AG10803 (cell line): ENCODE results near the gene CYSLTR2.
"Not testable (repeated sequence)": the region's sequence is repeated elsewhere in the genome, so short reads cannot be mapped to it uniquely, and the experiment has no call there.

Experiments used
- DNase-seq: peaks from one replicate; pipeline ENCODE4 v3.0.0; 2010; ENCODE audit warnings: low read depth
- H3K4me3 ChIP-seq: 2 replicates; pipeline ENCODE4 v1.5.1; 2011; ENCODE audit warnings: mild to moderate bottlenecking, low read length, control low read depth
- TF ChIP-seq, protein P1 (sequence below): conservative IDR thresholded peaks from 2 replicates; pipeline ENCODE4 v1.5.1; 2011; ENCODE audit warnings: mild to moderate bottlenecking, low read length, control low read depth, inconsistent platforms

The CYSLTR2 gene

DNA sequence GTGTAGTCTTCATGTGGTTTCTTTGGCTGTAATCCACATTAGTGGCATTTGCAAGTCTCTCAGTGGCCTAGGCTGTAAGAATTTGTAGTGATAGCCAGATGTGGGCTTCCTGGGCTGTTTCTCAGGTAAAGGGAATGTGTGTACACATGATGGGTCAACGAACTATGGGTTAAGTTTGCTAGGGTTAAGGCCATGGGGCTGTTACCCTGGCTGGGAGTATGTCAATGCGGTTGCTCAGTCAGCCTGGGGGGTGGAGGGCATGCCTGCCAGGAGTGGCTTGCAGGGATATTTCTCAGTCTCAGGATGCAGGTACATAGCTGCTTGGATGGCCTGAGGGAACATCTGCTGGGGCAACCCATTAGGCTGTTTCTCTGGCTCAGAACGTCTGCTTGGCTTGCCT lies 13.4 kb downstream of the CYSLTR2 start:
- no peak overlapping the region for H3K4me3 ChIP-seq

DNA sequence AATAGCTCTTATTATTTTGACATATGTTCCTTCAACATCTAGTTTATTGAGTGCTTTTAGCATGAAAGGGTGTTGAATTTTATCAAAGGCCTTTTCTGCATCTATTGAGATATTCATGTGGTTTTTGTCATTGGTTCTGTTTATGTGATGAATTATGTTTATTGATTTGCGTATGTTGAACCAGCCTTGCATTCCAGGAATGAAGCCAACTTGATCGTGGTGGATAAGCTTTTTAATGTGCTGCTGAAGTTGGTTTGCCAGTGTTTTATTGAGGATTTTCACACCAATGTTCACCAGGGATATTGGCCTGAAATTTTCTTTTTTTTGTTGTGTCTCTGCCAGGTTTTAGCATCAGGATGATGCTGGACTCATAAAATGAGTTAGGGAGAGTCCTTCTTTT lies 17.7 kb downstream of the CYSLTR2 start:
- not testable (repeated sequence) for H3K4me3 ChIP-seq, DNase-seq

More for the DNA sequence above, 13.4 kb downstream of the CYSLTR2 start:
- no peak for DNase-seq
- TF ChIP-seq, protein P1, sequence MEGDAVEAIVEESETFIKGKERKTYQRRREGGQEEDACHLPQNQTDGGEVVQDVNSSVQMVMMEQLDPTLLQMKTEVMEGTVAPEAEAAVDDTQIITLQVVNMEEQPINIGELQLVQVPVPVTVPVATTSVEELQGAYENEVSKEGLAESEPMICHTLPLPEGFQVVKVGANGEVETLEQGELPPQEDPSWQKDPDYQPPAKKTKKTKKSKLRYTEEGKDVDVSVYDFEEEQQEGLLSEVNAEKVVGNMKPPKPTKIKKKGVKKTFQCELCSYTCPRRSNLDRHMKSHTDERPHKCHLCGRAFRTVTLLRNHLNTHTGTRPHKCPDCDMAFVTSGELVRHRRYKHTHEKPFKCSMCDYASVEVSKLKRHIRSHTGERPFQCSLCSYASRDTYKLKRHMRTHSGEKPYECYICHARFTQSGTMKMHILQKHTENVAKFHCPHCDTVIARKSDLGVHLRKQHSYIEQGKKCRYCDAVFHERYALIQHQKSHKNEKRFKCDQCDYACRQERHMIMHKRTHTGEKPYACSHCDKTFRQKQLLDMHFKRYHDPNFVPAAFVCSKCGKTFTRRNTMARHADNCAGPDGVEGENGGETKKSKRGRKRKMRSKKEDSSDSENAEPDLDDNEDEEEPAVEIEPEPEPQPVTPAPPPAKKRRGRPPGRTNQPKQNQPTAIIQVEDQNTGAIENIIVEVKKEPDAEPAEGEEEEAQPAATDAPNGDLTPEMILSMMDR: no peak

DNA sequence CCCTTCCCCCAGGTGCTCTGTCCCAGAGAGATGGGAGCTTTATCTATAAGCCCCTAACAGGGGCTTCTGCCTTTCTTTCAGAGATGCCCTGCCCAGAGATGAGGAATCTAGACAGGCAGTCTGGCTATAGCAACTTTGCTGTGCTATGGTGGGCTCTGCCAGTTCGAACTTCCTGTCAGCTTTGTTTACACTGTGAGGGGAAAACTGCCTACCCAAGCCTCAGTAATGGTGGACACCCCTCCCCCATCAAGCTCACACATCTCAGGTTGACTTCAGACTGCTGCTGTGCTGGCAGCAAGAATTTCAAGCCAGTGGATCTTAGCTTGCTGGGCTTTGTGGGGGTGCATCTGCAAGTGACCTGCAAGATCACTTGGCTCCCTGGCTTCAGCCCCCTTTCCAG lies 21.5 kb downstream of the CYSLTR2 start:
- no peak overlapping the region for H3K4me3 ChIP-seq
- TF ChIP-seq, protein P1: no peak
- no peak for DNase-seq

DNA sequence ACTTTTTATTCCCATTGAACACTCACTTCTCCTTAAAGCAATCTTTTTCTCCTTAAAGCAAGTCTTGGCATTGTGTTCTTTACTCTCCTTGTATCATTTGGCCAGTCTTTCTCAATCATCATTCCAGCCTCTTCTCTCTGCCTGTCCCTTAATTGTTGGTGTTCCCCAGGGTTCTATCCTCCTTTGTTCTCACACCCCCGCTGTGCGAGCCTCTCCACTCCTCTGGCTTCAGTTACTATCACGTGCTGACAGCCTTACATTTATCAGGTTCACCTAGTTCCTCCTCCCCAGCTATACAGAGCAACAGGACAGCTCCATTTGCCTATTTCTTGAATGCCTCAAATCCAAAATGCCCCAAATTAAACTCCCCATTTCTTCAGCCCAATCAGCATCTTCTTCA lies 24.6 kb downstream of the CYSLTR2 start:
- no peak for DNase-seq
- no peak overlapping the region for H3K4me3 ChIP-seq
- TF ChIP-seq, protein P1: no peak

DNA sequence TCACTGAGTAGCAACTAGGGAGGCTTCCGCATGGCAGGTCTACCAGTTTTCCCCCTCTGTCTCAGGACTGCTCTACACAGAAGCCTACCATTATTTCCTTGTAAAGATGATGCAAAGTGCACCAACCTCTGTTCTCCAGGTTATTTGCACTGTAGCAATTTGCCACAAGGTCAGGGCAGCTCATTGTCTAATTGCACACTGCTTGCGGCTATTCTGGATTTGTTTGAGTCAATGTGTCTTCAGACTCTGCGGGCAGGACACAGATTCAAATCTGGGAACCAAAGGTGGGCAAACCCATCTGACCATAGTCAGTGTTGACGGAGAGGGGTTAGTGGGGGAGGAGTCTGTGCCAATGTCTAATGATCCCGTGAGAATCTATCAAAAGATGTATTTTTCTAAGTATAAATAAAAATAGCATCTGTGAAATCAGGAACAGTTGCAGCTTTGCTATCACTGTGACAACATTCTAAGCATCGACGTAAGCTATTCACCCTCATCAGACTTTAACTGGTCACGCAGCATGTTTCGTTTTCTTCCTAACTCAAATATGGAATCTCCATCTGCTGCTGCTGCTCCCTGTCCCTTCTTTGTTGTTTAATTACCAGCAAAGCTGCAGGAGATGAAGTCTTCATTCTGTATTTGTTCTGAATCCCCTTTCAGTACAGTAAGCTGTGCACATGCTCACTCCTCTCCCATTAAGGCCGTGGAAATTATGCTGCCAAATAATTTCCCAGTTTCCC lies 26.4 kb downstream of the CYSLTR2 start:
- DNase-seq: no peak
- TF ChIP-seq, protein P1: no peak
- no peak overlapping the region for H3K4me3 ChIP-seq

DNA sequence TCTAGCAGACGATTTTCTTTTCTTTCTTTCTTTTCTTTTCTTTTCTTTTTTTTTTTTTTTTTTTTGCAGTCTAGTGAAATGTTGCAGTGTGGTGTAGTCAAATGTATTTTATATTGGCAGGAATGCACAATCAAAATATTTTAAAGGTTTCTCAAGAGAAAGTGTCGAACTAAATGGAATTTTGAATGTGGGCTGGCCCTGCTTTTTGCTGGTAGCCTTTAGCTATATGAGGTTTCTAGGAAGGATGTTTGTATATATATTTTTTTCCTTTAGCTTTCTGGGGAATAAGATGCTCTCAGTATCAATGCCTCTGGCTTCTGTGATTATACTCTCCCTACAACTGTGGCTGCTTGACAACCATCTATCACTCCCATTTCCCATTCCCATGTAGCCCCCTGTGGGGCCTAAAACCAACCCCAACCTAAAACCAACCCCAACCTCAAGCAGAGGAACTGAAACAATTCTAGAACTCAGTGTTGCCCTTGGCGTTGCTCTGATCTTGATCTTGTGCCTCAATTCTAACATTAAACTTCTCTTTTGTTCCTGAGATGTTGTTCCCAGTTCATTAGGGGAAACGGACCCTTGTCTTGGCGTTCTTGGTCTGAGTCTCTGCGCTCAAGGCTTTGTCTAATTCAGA lies 27.1 kb downstream of the CYSLTR2 start:
- no peak for DNase-seq
- TF ChIP-seq, protein P1: no peak
- no peak overlapping the region for H3K4me3 ChIP-seq

DNA sequence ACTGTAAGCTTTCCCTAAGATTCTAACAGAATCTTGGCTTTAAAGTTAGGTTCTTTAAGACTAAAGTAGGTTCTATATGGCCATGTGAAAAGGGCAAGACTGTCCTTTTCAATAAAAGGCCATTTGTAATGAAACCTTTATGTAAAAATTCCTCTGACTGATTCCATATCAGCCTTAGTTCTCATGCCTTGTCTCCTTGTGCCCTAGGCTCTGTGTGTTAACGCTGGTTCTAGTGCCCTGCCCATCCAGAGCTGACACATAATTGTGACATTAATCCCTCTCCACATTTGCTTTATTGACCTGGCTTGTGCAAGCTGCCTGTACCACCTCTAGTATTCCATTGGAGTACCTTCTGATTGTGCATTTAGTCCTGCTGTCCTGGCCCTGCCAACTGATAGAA lies 28.2 kb downstream of the CYSLTR2 start:
- TF ChIP-seq, protein P1: no peak
- no peak for DNase-seq
- no peak overlapping the region for H3K4me3 ChIP-seq
